Measurements from ENCODE around the gene KCNIP4.

GRCh38 chr4:20809812-20810211 is 1138.8 kb downstream of the KCNIP4 start:
- TF ChIP-seq EZH2phosphoT487 (IDR thresholded peaks at IDR 0.05; ENCODE audit: insufficient read depth, low read depth) (no peak), EZH2 (IDR thresholded peaks at IDR 0.05; ENCODE audit: insufficient read depth, poor library complexity, severe bottlenecking) (no peak)

All from GM23248 (cell line).